K562 treated with DMSO at 1 percent for 24 hours (cell line): ENCODE data around the gene TNFRSF13B. TPM values are rescaled to one million over a fixed set of nuclear protein-coding genes. Genes with fewer than 3 reads are reported as not detected.

ENCODE experiments used
- total RNA-seq: library from RNA; unstranded; fragments of 300-600 nt; gene quantifications from 2 replicates; pipeline ENCODE4 v1.2.3, GENCODE V29; 2022; ENCODE audit warnings: low read depth; ENCODE audit not compliant: insufficient read depth

Gene TNFRSF13B
- total RNA-seq, result not detected in 2 replicates

DNA sequence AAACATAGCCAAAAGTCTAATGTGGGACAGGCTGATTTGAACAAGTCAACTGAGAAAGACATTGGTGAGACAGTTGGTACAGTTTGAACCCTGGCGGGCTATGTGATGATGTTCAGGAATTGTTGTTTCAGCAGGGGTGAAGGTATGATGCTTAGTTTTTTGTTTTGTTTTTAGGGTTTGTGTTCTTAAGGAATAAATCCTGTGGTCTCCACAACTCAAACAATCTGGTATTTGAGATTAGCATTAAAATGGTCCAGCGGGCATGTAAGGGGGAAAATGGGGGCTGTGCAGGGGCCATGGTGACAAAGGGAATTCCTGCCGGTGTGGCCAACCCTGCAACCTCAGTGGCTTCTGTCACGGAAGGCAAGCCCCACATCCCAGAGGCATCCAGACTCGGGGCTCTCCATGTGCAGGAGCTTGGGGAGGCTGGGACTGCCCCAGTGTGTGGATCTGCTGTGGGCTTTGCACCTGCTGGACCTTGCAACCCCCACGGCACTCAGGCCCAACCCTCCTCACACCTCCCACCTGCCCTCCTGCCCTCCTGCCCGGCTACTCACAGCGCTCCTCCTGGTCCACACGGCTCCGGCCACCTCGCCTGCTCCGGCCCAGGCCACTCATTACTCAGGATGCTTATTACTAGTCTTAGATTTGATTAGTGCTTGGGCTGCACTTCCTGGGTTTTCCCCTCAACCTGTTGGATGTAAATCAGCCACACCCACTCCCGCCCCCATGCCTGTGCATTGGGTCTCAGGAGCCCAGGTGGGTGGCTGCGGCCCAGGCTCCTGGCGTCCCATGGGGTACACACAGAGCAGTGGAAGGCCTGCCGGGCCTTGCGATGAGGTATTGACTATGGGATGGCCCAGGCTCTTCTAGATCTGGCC, at the start of gene TNFRSF13B:
Gene TNFRSF13B (minus strand): TSS at position 661 of the 881 bp plus-strand sequence. CDS start 43 bp downstream, at position 618.

Other genes starting within 250 kb of the TNFRSF13B start
- gene MPRIP, start 70.3 kb upstream of the TNFRSF13B start, total RNA-seq, result 46.1 and 49.5 TPM in 2 replicates
- 2.5 and 3.0 TPM in 2 replicates for gene PLD6, start 234.2 kb upstream of the TNFRSF13B start, total RNA-seq